KBM-7 (cell line): Measurements from ENCODE around the gene ADGRA1.
"Not testable (repeated sequence)": the region's sequence is repeated elsewhere in the genome, so short reads cannot be mapped to it uniquely, and the experiment has no call there.

ENCODE experiments used
- DNase-seq: peaks from one replicate; pipeline ENCODE4 v3.0.0-alpha.2; 2015
- in situ Hi-C: fragments of 300-500 bp; cut with MboI; formaldehyde crosslinking; loops from 2 replicates; pipeline ENCODE4 v1.14.3; 2020; ENCODE audit warnings: low sequenced_read_pairs, low pct_unique_long_range_greater_than_20kb, mixed read lengths

ADGRA1 gene

DNA sequence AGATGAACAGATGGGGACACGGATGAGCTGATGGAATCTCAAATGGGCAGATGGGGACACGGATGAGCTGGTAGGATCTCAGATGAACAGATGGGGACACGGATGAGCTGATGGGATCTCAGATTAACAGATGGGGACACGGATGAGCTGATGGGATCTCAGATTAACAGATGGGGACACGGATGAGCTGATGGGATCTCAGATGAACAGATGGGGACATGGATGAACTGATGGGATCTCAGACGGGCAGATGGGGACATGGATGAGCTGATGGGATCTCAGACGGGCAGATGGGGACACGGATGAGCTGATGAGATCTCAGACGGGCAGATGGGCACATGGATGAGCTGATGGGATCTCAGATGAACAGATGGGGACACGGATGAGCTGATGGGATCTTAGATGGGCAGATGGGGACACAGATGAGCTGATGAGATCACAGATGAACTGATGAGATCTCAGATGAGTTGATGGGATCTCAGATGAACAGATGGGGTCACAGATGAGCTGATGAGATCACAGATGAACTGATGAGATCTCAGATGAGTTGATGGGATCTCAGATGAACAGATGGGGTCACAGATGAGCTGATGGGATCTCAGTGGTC lies 34.1 kb upstream of the ADGRA1 start:
- in situ Hi-C loops, DNase-seq: not testable (repeated sequence)

- no peak for DNase-seq
- in situ Hi-C loops: no loop called here
Observed at GRCh38 chr10:133055470-133055869, 32.3 kb upstream of the ADGRA1 start.

GRCh38 chr10:133056001-133056400 lies 31.7 kb upstream of the ADGRA1 start:
- in situ Hi-C loops: no loop called here
- no peak for DNase-seq

GRCh38 chr10:133056651-133057178 lies 31.0 kb upstream of the ADGRA1 start:
- DNase-seq: no peak
- in situ Hi-C loops: no loop called here

- in situ Hi-C loops: no loop called here
- DNase-seq: peak; percentile 16
Observed at GRCh38 chr10:133058331-133059092, 29.2 kb upstream of the ADGRA1 start.

DNA sequence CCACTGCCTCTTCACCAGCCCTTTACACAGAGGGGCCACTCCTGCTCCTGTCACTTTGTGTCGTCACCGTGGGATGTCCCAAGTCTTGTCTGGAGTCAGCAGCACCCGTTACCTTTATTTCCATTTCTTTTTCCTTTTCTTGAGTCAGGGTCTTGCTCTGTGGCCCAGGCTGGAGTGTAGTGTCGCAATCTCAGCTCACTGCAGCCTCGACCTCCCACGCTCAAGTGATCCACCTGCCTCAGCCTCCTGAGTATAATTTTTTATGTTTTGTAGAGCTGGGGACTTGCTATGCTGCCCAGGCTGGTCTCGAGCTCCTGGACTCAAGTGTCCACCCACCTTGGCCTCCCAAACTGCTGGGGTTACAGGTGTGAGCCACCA lies 28.6 kb upstream of the ADGRA1 start:
- in situ Hi-C loops: no loop called here
- no peak for DNase-seq

DNA sequence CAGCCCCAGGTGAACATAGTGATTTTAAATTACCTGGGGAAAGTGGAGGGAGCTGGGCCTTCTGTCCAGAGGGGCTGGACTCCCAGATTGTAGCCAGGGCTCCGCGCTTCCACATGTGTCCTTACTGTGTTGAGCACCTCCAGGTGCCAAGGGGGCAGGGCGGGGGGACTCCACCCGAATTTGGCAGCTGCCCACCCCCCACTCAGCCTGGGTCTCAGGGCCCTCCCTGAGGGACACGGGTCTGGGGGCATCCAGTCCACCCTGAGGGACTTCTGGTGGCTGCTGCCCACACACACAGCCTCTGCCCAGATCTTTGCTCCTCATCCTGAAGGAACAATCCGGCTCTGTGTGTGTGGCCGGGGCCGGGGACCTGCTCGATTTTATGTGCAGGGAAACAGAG lies 28.2 kb upstream of the ADGRA1 start:
- DNase-seq: no peak
- in situ Hi-C loops: no loop called here

DNA sequence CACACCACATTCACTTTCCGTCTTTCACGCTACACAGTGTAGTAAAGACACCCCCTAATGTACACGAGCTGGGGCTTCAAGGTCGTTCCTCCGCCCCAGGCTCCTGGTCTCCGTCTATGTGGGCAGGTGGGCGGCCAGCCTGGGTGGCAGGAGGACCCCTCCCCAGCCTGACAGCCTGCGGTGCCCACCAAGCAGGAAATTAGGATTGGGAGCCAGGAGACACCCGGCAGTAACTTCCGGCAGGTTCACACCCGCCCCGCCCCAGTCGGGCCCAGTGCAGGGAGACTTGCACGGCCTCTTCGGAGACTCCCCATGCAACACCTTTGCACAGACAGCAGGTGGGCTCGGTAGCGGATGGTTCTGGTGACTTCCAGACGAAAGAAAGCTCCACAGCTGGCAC lies 27.7 kb upstream of the ADGRA1 start:
- in situ Hi-C loops: no loop called here
- DNase-seq: no peak

GRCh38 chr10:133060466-133060865 lies 27.3 kb upstream of the ADGRA1 start:
- DNase-seq: no peak
- in situ Hi-C loops: no loop called here

DNA sequence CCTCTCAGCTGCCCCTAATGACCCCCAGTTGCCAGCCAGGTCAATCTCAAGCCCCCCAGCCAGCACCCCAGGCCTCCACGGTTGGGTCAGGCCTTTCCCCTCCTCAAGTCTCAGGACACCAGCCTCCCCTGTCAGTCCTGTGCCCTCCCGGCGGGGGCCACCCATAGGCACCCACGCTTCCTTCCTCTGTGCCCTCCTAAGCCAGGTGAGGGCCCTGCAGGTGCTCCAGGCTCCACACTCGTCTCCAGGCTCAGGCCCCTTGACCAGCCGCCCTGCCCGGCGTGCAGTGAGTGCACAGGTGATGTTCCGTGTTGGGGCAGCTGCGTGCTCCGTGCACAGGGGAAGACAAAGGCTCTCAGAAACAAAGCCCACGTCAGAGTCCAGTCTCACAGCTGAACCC lies 26.8 kb upstream of the ADGRA1 start:
- in situ Hi-C loops: no loop called here
- no peak for DNase-seq

- in situ Hi-C loops: no loop called here
- DNase-seq: no peak
Observed at GRCh38 chr10:133061296-133062038, 26.3 kb upstream of the ADGRA1 start.

GRCh38 chr10:133062085-133062484 lies 25.6 kb upstream of the ADGRA1 start:
- in situ Hi-C loops: no loop called here
- DNase-seq: no peak

- in situ Hi-C loops: no loop called here
- DNase-seq: no peak
Observed at GRCh38 chr10:133062635-133063034, 25.1 kb upstream of the ADGRA1 start.

GRCh38 chr10:133067149-133068105 lies 20.3 kb upstream of the ADGRA1 start:
- in situ Hi-C loops: no loop called here
- DNase-seq: no peak

GRCh38 chr10:133068111-133069032 lies 19.4 kb upstream of the ADGRA1 start:
- in situ Hi-C loops: no loop called here
- DNase-seq: no peak

GRCh38 chr10:133069033-133069525 lies 18.6 kb upstream of the ADGRA1 start:
- no peak for DNase-seq
- in situ Hi-C loops: no loop called here

DNA sequence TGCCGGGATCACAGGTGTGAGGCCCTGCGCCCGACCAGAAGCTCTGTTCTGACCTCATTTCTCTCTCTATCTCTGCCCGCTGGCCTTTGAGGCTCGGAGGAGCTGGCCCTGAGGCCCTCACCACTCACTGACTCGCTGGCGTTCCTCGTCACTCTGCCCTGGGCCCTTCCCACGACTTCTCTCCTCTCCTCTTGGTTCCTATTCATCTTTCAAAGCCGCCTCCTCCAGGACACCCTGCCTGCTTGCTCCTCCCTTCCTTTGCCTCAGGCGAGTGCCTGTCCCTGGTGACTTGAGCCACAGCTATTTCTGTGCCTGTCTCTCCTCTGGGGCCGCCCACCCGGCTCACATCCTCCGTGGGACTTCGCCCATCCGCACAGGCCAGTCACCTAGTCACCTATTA lies 17.3 kb upstream of the ADGRA1 start:
- in situ Hi-C loops: no loop called here
- no peak for DNase-seq

DNA sequence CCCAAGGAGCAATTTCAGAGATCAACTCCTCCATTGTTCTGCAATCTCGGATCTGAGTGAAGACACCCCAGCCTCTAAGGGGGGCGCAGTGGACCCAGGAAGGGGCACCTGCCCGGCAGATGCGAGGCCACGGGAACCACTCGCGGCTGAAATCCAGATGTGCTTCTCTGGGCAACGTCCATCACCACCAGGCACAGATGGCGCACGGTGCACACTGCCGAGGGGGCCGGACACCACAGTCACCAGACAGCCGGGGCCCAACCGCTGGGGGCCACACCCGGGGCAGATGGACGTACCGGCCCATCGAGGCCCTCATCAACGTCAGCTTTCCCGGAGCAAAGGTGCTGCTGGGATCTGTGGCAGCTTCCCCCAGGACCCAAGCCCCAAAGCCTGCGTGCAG lies 16.9 kb upstream of the ADGRA1 start:
- in situ Hi-C loops: no loop called here
- no peak for DNase-seq
